ENCODE measurements around the gene ATP5ME.
"Not testable (repeated sequence)": the region's sequence is repeated elsewhere in the genome, so short reads cannot be mapped to it uniquely, and the experiment has no call there.

Gene ATP5ME

DNA sequence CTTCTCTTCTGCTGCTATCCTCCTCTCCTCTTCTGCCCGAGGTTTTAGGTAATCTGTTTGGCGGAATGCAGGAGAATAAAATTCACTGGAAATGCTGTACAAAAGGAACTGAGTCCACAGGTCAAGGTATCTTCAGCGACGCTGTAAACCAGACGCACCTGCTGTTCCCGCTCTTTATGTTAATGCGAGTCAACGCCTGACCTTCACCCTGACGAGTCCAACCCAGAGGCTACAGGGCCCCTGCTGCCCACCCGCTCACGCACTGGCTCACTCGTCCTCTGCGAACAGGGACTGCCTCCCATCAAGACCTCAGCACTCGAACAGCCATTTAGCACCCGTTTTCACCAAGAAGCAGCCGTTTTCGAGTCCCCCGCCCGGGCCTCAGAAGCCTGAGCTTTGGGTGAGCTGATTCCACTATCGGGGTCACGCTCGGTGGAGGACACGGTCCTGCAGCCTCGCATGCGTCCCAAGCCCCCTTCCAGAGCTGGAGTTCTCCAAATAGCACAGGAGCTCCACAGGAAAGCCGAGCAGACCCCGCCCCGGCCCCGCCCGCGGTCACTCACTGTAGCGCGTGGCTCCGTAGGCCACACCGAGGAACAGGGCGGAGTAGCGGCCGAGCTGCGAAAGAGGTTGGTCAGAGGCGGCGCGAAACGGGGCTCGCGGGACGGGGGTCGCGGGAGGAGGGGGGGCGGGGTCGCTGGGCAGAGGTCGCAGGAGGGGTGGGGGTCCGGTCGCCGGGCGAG is 556 bp downstream of the ATP5ME start:
- peaks cover 15 to 19% of the 10 kb centered on the region in 2 donors for H3K36me3 ChIP-seq (ENCODE audit: control insufficient read depth in 1 of 2, insufficient read depth in 2 of 2, low read length in 2 of 2)
- H3K27me3 ChIP-seq (ENCODE audit: low read depth, low read length): no peaks in the 10 kb centered on the region
- H3K4me1 ChIP-seq (ENCODE audit: control insufficient read depth in 1 of 2, insufficient read depth in 2 of 2, low read length in 2 of 2): peaks cover 12 to 22% of the 10 kb centered on the region in 2 donors
- peak overlapping the region; percentile 77 to 95 for H3K4me3 ChIP-seq (ENCODE audit: low read depth in 1 of 2, low read length in 2 of 2)
- peak overlapping the region; percentile 39 for H3K27ac ChIP-seq (ENCODE audit: low read length)
- H3K9me3 ChIP-seq (ENCODE audit: control insufficient read depth in 1 of 2, low read length in 2 of 2): no peaks in the 10 kb centered on the region

DNA sequence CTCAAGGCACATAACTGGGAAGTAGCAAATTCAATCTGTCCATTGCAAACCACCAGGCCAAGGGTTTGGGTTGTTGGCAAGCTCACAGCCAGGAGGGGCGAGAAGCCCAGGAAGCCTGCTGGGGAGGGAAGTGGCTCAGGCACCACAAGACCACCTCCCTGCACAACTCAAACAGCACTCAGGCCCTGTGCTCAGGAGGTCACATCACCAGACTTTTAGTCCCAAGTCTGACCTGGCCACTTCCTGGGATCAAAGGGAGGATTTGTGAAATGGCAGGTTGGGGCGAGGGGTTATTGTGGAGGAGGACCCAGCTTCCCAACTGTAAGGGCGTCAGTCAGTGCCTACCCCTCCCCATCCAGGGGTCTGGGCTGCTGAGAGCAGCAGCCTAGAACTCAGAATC is 2.3 kb downstream of the ATP5ME start:
- H3K36me3 ChIP-seq (ENCODE audit: control insufficient read depth in 1 of 2, insufficient read depth in 2 of 2, low read length in 2 of 2): peaks cover 15 to 19% of the 10 kb centered on the region in 2 donors
- no peak overlapping the region for H3K4me3 ChIP-seq (ENCODE audit: low read depth in 1 of 2, low read length in 2 of 2)
- no peak overlapping the region for H3K27ac ChIP-seq (ENCODE audit: low read length)
- H3K9me3 ChIP-seq (ENCODE audit: control insufficient read depth in 1 of 2, low read length in 2 of 2): no peaks in the 10 kb centered on the region
- H3K27me3 ChIP-seq (ENCODE audit: low read depth, low read length): no peaks in the 10 kb centered on the region
- peaks cover 12 to 22% of the 10 kb centered on the region in 2 donors for H3K4me1 ChIP-seq (ENCODE audit: control insufficient read depth in 1 of 2, insufficient read depth in 2 of 2, low read length in 2 of 2)

DNA sequence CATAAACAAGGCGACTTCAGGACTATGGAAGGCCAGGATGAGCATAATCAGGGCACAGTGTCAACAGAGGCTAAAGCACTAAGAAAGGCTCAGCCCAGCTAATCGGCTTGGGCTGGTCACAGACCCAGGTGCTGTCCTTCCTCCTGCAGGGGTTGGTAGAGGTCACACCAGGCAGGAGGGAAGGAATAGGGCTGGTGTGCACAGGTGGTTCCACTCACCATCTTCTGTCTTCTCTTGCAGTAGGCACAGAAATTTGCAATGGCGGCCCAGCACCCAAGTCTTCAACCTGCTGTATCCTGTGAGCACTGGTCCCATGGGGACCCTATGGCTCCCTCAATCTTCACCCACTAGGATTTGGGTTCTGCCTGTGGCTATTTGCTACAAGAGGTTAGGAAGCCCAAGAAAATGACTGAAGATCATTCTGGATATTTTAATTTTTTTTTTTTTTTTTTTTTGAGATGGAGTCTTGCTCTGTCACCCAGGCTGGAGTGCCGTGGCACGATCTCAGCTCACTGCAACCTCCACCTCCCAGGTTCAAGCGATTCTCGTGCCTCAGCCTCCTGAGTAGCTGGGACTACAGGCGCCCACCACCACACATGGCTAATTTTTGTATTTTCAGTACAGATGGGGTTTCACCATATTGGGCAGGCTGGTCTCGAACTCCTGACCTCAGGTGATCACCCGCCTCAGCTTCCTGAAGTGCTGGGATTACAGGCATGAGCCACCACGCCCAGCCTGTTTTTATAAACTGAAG is 4.1 kb downstream of the ATP5ME start:
- peaks cover 15 to 19% of the 10 kb centered on the region in 2 donors for H3K36me3 ChIP-seq (ENCODE audit: control insufficient read depth in 1 of 2, insufficient read depth in 2 of 2, low read length in 2 of 2)
- H3K27me3 ChIP-seq (ENCODE audit: low read depth, low read length): not testable (repeated sequence)

DNA sequence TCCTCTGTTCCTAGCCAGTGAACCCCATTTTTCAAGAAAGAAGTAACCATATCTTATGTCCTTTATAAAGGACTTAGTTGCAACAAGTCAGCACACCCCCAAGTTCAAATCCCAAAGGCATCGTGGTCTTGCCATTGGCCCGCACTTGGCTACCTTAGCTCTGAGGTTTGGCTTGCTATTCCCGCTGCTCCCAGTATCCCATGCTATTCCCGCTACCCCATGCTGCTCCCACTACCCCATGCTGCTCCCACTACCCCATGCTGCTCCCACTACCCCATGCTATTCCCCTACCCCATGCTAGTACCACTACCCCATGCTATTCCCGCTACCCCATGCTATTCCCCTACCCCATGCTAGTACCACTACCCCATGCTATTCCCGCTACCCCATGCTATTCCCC is 5.9 kb downstream of the ATP5ME start:
- H3K9me3 ChIP-seq (ENCODE audit: control insufficient read depth in 1 of 2, low read length in 2 of 2); H3K4me3 ChIP-seq (ENCODE audit: low read depth in 1 of 2, low read length in 2 of 2); H3K27me3 ChIP-seq (ENCODE audit: low read depth, low read length); H3K27ac ChIP-seq (ENCODE audit: low read length): not testable (repeated sequence)
- peaks cover 2 to 12% of the 10 kb centered on the region in 2 donors for H3K4me1 ChIP-seq (ENCODE audit: control insufficient read depth in 1 of 2, insufficient read depth in 2 of 2, low read length in 2 of 2)
- peaks cover 15 to 19% of the 10 kb centered on the region in 2 donors for H3K36me3 ChIP-seq (ENCODE audit: control insufficient read depth in 1 of 2, insufficient read depth in 2 of 2, low read length in 2 of 2)

More for the DNA sequence above, 4.1 kb downstream of the ATP5ME start:
- peaks cover 6 to 12% of the 10 kb centered on the region in 2 donors for H3K4me1 ChIP-seq (ENCODE audit: control insufficient read depth in 1 of 2, insufficient read depth in 2 of 2, low read length in 2 of 2)
- H3K4me3 ChIP-seq (ENCODE audit: low read depth in 1 of 2, low read length in 2 of 2); H3K9me3 ChIP-seq (ENCODE audit: control insufficient read depth in 1 of 2, low read length in 2 of 2); H3K27ac ChIP-seq (ENCODE audit: low read length): not testable (repeated sequence)

DNA sequence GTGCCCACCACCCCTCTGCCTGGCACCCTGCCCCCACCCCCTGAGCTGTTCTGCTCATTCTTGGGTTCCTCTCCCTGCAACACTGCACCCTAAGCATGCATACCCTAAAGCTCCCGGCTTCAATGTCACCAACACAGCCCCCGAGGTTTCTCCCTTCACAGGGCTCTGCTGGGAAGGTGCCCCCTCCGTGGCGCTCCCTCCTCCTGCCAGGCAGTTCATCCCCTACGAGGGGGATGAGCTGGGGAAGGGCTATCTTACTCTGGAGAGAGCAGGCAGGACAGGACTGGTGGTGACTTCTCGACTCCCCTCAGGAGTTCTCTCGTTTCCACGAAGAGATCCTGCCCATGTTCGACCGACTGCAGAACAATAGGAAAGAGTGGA is 6.5 kb downstream of the ATP5ME start:
- peaks cover 15 to 16% of the 10 kb centered on the region in 2 donors for H3K36me3 ChIP-seq (ENCODE audit: control insufficient read depth in 1 of 2, insufficient read depth in 2 of 2, low read length in 2 of 2)
- no peaks in the 10 kb centered on the region for H3K27me3 ChIP-seq (ENCODE audit: low read depth, low read length)
- H3K27ac ChIP-seq (ENCODE audit: low read length): no peak overlapping the region
- H3K4me1 ChIP-seq (ENCODE audit: control insufficient read depth in 1 of 2, insufficient read depth in 2 of 2, low read length in 2 of 2): peaks cover 0 to 11% of the 10 kb centered on the region in 2 donors
- H3K9me3 ChIP-seq (ENCODE audit: control insufficient read depth in 1 of 2, low read length in 2 of 2): no peaks in the 10 kb centered on the region
- no peak overlapping the region for H3K4me3 ChIP-seq (ENCODE audit: low read depth in 1 of 2, low read length in 2 of 2)

DNA sequence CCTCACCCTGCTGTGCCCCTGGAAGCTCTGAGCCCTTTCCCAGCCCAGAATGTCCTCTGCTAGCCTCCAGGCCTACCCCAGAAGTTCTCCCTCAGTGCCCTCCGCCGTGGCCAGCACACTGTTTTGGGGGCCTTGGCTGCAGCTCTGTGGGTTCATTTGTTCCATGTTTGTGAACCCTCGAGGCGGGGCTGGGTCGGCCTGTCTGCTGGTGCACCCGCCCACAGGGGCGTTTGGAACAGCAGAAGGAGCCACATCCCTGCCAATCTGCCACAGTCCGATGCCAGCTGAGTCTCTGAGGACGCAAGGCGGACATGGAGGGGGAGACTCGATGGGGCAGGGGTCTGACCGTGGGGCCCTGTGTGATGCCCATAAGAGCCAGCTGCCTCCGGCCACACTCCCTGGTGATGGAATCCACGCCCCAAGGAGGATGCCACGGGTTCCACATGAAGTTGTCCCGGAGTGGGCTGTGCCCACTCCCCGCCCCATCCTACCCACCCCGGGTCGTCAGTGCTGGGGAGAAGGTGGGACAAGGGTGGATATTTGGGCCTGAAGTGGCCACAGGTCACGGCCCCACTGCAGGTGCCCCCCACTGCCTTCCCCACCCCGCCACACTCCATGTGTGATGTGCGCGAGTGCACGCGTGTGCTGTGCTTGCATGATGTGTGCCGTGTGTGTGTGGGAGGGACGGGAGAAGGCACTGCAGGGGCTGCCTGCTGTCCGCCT is 7.1 kb downstream of the ATP5ME start:
- H3K27ac ChIP-seq (ENCODE audit: low read length): no peak overlapping the region
- no peak overlapping the region for H3K4me3 ChIP-seq (ENCODE audit: low read depth in 1 of 2, low read length in 2 of 2)
- H3K36me3 ChIP-seq (ENCODE audit: control insufficient read depth in 1 of 2, insufficient read depth in 2 of 2, low read length in 2 of 2): peaks cover 11% of the 10 kb centered on the region in 2 donors
- H3K4me1 ChIP-seq (ENCODE audit: control insufficient read depth in 1 of 2, insufficient read depth in 2 of 2, low read length in 2 of 2): peaks cover 0 to 11% of the 10 kb centered on the region in 2 donors
- H3K27me3 ChIP-seq (ENCODE audit: low read depth, low read length): no peaks in the 10 kb centered on the region
- H3K9me3 ChIP-seq (ENCODE audit: control insufficient read depth in 1 of 2, low read length in 2 of 2): no peaks in the 10 kb centered on the region

DNA sequence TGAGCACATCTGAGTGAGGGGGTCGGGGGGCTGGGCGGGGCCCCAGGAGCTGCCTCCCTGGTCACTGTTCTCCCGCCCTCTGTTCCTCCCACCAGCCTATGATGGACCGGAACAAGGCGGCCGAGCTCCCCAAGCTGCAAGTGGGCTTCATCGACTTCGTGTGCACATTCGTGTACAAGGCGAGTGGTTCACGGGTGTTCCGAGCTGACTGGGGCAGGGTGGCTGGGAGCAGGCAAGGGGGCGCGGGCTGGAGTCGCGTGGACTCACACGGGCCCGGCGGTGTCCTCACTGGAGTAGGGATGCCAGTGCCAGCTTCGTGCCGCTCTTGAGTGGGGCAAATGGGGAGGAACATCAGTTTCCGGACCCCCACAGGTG is 7.7 kb downstream of the ATP5ME start:
- no peak overlapping the region for H3K4me3 ChIP-seq (ENCODE audit: low read depth in 1 of 2, low read length in 2 of 2)
- no peaks in the 10 kb centered on the region for H3K9me3 ChIP-seq (ENCODE audit: control insufficient read depth in 1 of 2, low read length in 2 of 2)
- H3K27ac ChIP-seq (ENCODE audit: low read length): no peak overlapping the region
- H3K4me1 ChIP-seq (ENCODE audit: control insufficient read depth in 1 of 2, insufficient read depth in 2 of 2, low read length in 2 of 2): peaks cover 0 to 11% of the 10 kb centered on the region in 2 donors
- no peaks in the 10 kb centered on the region for H3K27me3 ChIP-seq (ENCODE audit: low read depth, low read length)
- H3K36me3 ChIP-seq (ENCODE audit: control insufficient read depth in 1 of 2, insufficient read depth in 2 of 2, low read length in 2 of 2): peaks cover 5% of the 10 kb centered on the region in 2 donors

DNA sequence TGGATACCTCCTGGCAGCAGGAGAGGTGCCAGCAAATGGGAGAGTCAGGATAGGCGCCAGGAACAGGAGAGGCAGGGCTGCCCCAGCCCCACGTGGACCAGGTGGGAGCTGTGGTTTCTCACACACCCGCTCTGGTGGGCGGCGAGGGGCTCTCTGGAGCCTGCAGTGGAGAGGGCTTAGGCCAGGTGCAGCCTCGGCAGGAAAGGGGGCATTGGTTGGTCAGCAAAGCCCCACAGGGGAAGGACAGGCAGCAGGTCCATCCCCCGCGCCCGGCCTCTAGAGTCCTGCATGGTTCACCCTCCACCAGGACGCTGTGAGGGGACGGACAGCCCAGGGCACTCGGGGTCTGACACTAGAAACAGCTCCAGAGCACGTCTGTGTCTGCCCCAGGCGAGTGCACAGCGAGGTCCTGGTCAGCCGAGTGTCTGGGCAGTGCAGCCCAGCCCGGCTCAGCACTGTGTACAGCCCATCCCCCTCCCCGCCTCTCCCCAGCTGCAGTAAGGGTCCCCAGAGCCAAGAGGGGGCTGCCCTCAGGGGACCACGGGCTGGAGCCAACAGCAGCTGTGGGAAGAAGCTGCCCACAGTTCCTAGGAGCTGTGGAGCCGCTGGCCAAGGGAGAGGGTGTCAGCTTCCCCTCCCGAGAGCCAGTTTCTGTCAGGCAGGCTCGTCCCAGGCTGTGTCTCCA is 8.2 kb downstream of the ATP5ME start:
- H3K4me1 ChIP-seq (ENCODE audit: control insufficient read depth in 1 of 2, insufficient read depth in 2 of 2, low read length in 2 of 2): peaks cover 0 to 11% of the 10 kb centered on the region in 2 donors
- no peak overlapping the region for H3K4me3 ChIP-seq (ENCODE audit: low read depth in 1 of 2, low read length in 2 of 2)
- H3K9me3 ChIP-seq (ENCODE audit: control insufficient read depth in 1 of 2, low read length in 2 of 2): no peaks in the 10 kb centered on the region
- H3K27me3 ChIP-seq (ENCODE audit: low read depth, low read length): no peaks in the 10 kb centered on the region
- H3K27ac ChIP-seq (ENCODE audit: low read length): no peak overlapping the region
- peaks cover under 1 to 5% of the 10 kb centered on the region in 2 donors for H3K36me3 ChIP-seq (ENCODE audit: control insufficient read depth in 1 of 2, insufficient read depth in 2 of 2, low read length in 2 of 2)

DNA sequence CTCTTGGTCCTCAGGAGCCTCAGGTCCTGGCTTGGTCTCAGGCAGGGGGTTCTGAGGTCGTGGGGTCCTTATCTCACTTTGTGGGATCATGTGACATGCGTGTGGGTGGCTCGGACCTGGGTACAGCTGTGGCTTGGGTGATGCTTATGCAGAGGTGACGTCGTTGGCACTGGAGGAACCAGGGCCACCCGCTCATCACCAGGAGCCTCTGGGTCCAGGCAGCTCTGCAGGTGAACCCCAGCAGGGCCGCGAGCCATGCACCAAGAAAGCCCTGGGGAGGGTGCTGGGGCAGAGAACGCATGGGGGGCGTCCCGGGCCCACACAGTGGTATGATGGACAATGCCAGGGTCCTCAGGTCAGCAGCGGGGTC is 8.7 kb downstream of the ATP5ME start:
- H3K9me3 ChIP-seq (ENCODE audit: control insufficient read depth in 1 of 2, low read length in 2 of 2): no peaks in the 10 kb centered on the region
- H3K27ac ChIP-seq (ENCODE audit: low read length): no peak overlapping the region
- no peaks in the 10 kb centered on the region for H3K27me3 ChIP-seq (ENCODE audit: low read depth, low read length)
- no peak overlapping the region for H3K4me3 ChIP-seq (ENCODE audit: low read depth in 1 of 2, low read length in 2 of 2)
- peaks cover 0 to 11% of the 10 kb centered on the region in 2 donors for H3K4me1 ChIP-seq (ENCODE audit: control insufficient read depth in 1 of 2, insufficient read depth in 2 of 2, low read length in 2 of 2)
- H3K36me3 ChIP-seq (ENCODE audit: control insufficient read depth in 1 of 2, insufficient read depth in 2 of 2, low read length in 2 of 2): peaks cover 0 to under 1% of the 10 kb centered on the region in 2 donors

DNA sequence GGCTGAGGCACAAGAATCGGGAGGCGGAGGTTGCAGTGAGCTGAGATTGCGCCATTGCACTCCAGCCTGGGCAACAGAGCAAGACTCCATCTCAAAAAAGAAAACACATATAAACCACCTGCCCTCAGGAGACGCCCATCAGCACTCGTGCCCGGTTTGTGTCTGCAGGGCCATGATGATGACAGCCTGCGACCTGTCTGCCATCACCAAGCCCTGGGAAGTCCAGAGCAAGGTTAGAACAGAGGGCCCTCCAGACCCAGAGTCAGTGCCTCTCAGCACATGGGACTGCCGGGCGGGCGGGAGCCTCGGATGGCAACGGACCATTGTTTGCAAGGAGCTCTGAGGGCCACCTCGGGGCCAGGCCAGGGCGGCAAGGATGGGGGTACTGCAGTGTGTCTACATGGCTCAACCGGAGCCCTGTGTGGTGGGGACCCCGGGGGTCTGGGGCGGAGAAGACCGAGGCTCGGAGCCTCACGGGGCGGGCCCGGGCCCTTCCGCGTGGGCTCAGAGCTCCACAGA is 9.3 kb downstream of the ATP5ME start:
- H3K27ac ChIP-seq (ENCODE audit: low read length): no peak overlapping the region
- H3K4me1 ChIP-seq (ENCODE audit: control insufficient read depth in 1 of 2, insufficient read depth in 2 of 2, low read length in 2 of 2): peaks cover 0 to 11% of the 10 kb centered on the region in 2 donors
- peak overlapping the region in 1 of 2 donors; percentile 88 for H3K4me3 ChIP-seq (ENCODE audit: low read depth in 1 of 2, low read length in 2 of 2)
- no peaks in the 10 kb centered on the region for H3K27me3 ChIP-seq (ENCODE audit: low read depth, low read length)
- no peaks in the 10 kb centered on the region for H3K36me3 ChIP-seq (ENCODE audit: control insufficient read depth in 1 of 2, insufficient read depth in 2 of 2, low read length in 2 of 2)
- H3K9me3 ChIP-seq (ENCODE audit: control insufficient read depth in 1 of 2, low read length in 2 of 2): no peaks in the 10 kb centered on the region

Data from muscle layer of duodenum (tissue), 2 donors.